Neutrophil (primary cell): ENCODE data around the gene CCDC136.

ENCODE experiments used
- H3K27ac ChIP-seq: fragments of 200-600 bp; sonication (generic); 2 replicates; pipeline ENCODE4 v1.5.1; 2016; ENCODE audit warnings: mild to moderate bottlenecking, moderate library complexity
- H3K27me3 ChIP-seq: fragments of 200-600 bp; sonication (generic); 2 replicates; pipeline ENCODE4 v1.6.0; 2016; ENCODE audit warnings: mild to moderate bottlenecking
- H3K36me3 ChIP-seq: fragments of 200-600 bp; sonication (generic); 2 replicates; pipeline ENCODE4 v1.5.1; 2017
- H3K4me1 ChIP-seq, 2 experiments: fragments of 200-600 bp in 1 of 2; sonication (generic) in 1 of 2; 1 replicate in 1 of 2; 2 replicates in 1 of 2; pipeline versions ENCODE4 v1.5.1 to v1.6.1; 2013 to 2016; ENCODE audit warnings: low read depth in 1 of 2, low read length in 1 of 2, mild to moderate bottlenecking in 1 of 2, moderate library complexity in 1 of 2; ENCODE audit not compliant: control insufficient read depth in 1 of 2, insufficient read depth in 1 of 2
- H3K4me3 ChIP-seq, 2 experiments: fragments of 200-600 bp in 1 of 2; sonication (generic) in 1 of 2; 1 replicate in 1 of 2; 2 replicates in 1 of 2; pipeline ENCODE4 v1.5.1; 2013 to 2016; ENCODE audit warnings: low read depth in 1 of 2, low read length in 1 of 2, mild to moderate bottlenecking in 1 of 2, moderate library complexity in 1 of 2
- H3K9me3 ChIP-seq: fragments of 200-600 bp; sonication (generic); 2 replicates; pipeline ENCODE4 v1.5.1; 2016
- CTCF ChIP-seq: fragments of 200-600 bp; sonication (generic); IDR thresholded peaks from 2 replicates; pipeline ENCODE4 v1.5.1; 2016; ENCODE audit warnings: antibody characterized with exemption

The CCDC136 gene

GRCh38 chr7:128826916-128827247, 35.1 kb downstream of the CCDC136 start:
- Histone ChIP-seq H3K4me3 (no peak overlapping the region), H3K27me3 (peaks cover 54% of the 10 kb centered on the region), H3K36me3 (no peaks in the 10 kb centered on the region), H3K9me3 (no peaks in the 10 kb centered on the region), H3K4me1 (peaks cover 8 to 16% of the 10 kb centered on the region in 2 experiments), H3K27ac (no peak overlapping the region)
- TF ChIP-seq CTCF, result no peak

GRCh38 chr7:128827248-128827958, 35.6 kb downstream of the CCDC136 start:
- H3K4me3 ChIP-seq, result no peak overlapping the region
- H3K4me1 ChIP-seq, result peaks cover 8 to 16% of the 10 kb centered on the region in 2 experiments
- TF ChIP-seq CTCF, result no peak
- no peaks in the 10 kb centered on the region for H3K9me3 ChIP-seq
- peaks cover 59% of the 10 kb centered on the region for H3K27me3 ChIP-seq
- H3K36me3 ChIP-seq, result no peaks in the 10 kb centered on the region
- H3K27ac ChIP-seq, result no peak overlapping the region

- no peak overlapping the region for H3K4me3 ChIP-seq
- H3K27ac ChIP-seq, result no peak overlapping the region
- peaks cover 66% of the 10 kb centered on the region for H3K27me3 ChIP-seq
- H3K36me3 ChIP-seq, result no peaks in the 10 kb centered on the region
- no peaks in the 10 kb centered on the region for H3K9me3 ChIP-seq
- TF ChIP-seq CTCF, result no peak
- peaks cover 8 to 16% of the 10 kb centered on the region in 2 experiments for H3K4me1 ChIP-seq
These were observed 36.4 kb downstream of the CCDC136 start for GRCh38 chr7:128827971-128828711.

- no peak for TF ChIP-seq CTCF
- H3K27ac ChIP-seq, result no peak overlapping the region
These were observed 37.8 kb downstream of the CCDC136 start for GRCh38 chr7:128829391-128830166.

GRCh38 chr7:128830231-128831177, 38.7 kb downstream of the CCDC136 start, which contains the start of gene FLNC:
Gene FLNC, plus strand, starts transcription at chr7:128830406. Its CDS starts 232 bp downstream, at chr7:128830638.
- peak within 1 kb of the TSS in 1 of 2 experiments; percentile 18 for H3K4me3 ChIP-seq
- H3K27ac ChIP-seq, result no peak within 1 kb of the TSS
- TF ChIP-seq CTCF, result no peak
- H3K4me1 ChIP-seq, result peaks cover 8 to 16% of the 10 kb centered on the region in 2 experiments
- no peaks in the 10 kb centered on the region for H3K36me3 ChIP-seq
- no peaks in the 10 kb centered on the region for H3K9me3 ChIP-seq
- peaks cover 90% of the 10 kb centered on the region for H3K27me3 ChIP-seq

More at GRCh38 chr7:128829391-128830166, 37.8 kb downstream of the CCDC136 start:
- no peak overlapping the region for H3K4me3 ChIP-seq
- H3K4me1 ChIP-seq, result peaks cover 8 to 16% of the 10 kb centered on the region in 2 experiments
- H3K36me3 ChIP-seq, result no peaks in the 10 kb centered on the region
- H3K27me3 ChIP-seq, result peaks cover 81% of the 10 kb centered on the region
- H3K9me3 ChIP-seq, result no peaks in the 10 kb centered on the region
